Measurements from ENCODE around the gene SRCAP. TPM values are rescaled to one million over a fixed set of nuclear protein-coding genes. Genes with fewer than 3 reads are reported as not detected.

The SRCAP gene
- total RNA-seq, 2 donors from 2014 or later, result 42.8 to 79.0 TPM

- Histone ChIP-seq H3K4me3 (peak within 1 kb of the TSS; percentile 86 to 95), H3K4me1 (replicated peaks) (no peaks in the 10 kb centered on the region), H3K36me3 (no peaks in the 10 kb centered on the region), H3K27ac (peak within 1 kb of the TSS; percentile 76 to 78), H3K27me3 (replicated peaks; ENCODE audit: insufficient read depth) (no peaks in the 10 kb centered on the region), H3K9me3 (no peaks in the 10 kb centered on the region)
- WGBS, result 4% methylated on average over 43 of the region's 60 CpGs
- TF ChIP-seq CTCF (IDR thresholded peaks at IDR 0.05) (peak in 2 of 4 experiments; percentile 28 to 30), POLR2AphosphoS5 (IDR thresholded peaks at IDR 0.05) (peak; percentile 99), POLR2A (IDR thresholded peaks at IDR 0.05) (peak; percentile 67)
- intact Hi-C loops (cut with DNase I), result loop anchor here (2.0 kb wide), 1 partner anchor 13 kb away; no protein-coding TSS in a partner anchor
- DNase-seq (ENCODE audit: low spot score), result peak; percentile 100
These were observed 49.0 kb downstream of the SRCAP start, which contains the start of gene PHKG2 for GRCh38 chr16:30747799-30748633. PHKG2 (plus strand) TSS chr16:30748425; CDS start chr16:30748821, 396 bp downstream.

DNA sequence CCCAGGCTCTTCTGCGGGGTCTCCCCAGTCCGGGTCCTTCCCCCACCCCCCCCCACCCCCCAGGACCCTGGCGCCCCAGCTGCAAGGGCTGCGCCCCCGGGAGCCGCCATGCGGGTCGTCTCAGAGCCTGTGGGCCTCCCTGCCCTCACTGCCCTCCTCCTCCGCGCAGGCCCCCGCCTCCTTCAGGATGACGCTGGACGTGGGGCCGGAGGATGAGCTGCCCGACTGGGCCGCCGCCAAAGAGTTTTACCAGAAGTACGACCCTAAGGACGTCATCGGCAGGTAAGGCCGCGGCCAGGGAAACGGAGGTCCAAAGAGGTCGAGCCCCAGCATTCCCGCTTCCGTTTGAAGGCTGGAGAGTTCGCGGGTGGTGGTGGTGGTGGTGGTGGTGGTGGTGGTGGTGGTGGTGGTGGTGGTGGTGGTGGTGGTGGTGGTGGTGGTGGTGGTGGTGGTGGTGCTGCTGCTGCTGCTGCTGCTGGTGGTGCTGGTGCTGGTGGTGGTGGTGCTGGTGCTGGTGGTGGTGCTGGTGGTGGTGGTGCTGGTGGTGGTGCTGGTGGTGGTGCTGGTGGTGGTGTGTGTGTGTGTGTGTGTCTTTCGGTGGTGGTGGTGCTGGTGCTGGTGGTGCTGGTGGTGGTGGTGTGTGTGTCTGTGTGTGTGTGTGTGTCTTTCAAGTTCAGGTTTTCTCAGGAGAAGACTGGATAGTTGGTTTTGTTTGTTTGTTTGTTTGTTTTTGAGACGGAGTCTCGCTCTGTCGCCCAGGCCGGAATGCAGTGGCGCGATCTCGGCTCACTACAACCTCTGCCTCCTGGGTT is 49.9 kb downstream of the SRCAP start:
- Histone ChIP-seq H3K36me3 (no peaks in the 10 kb centered on the region), H3K4me3 (peak overlapping the region; percentile 86 to 95), H3K27ac (peak overlapping the region; percentile 76 to 78), H3K9me3 (no peaks in the 10 kb centered on the region), H3K27me3 (replicated peaks; ENCODE audit: insufficient read depth) (no peaks in the 10 kb centered on the region), H3K4me1 (replicated peaks) (no peaks in the 10 kb centered on the region)
- no peak for TF ChIP-seq POLR2A (IDR thresholded peaks at IDR 0.05)
- TF ChIP-seq CTCF (IDR thresholded peaks at IDR 0.05), result no peak
- no peak for TF ChIP-seq POLR2AphosphoS5 (IDR thresholded peaks at IDR 0.05)
- WGBS, result 17% methylated on average over 30 of the region's 36 CpGs
- intact Hi-C loops (cut with DNase I), result no loop called here
- no peak for DNase-seq (ENCODE audit: low spot score)

DNA sequence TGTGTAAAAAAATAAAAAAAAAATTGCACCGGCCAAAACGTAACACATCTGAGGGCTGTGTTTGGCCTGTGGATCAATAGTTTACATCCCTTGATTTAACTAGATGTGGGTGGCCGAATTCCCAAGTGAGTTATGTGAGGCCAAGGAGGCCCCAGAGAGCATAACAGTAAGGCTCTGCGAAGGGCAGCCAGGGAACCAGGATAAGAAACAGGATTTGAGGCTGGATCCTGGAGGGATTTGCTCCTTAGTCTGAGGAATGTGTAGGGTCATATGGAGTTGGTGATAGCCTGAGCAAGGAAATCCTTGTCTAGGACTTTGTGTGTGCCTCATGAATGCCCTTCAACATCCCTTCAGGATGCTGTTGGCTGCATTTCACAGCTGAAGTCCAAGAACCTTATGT is 51.2 kb downstream of the SRCAP start:
- H3K27me3 ChIP-seq (replicated peaks; ENCODE audit: insufficient read depth), result no peaks in the 10 kb centered on the region
- H3K4me3 ChIP-seq, result no peak overlapping the region
- no peaks in the 10 kb centered on the region for H3K9me3 ChIP-seq
- TF ChIP-seq POLR2A (IDR thresholded peaks at IDR 0.05) (no peak), CTCF (IDR thresholded peaks at IDR 0.05) (no peak), POLR2AphosphoS5 (IDR thresholded peaks at IDR 0.05) (no peak)
- no peaks in the 10 kb centered on the region for H3K36me3 ChIP-seq
- no peaks in the 10 kb centered on the region for H3K4me1 ChIP-seq (replicated peaks)
- WGBS, result 81% methylated on average over 4 of the region's 4 CpGs
- intact Hi-C loops (cut with DNase I), result no loop called here
- no peak overlapping the region for H3K27ac ChIP-seq
- DNase-seq (ENCODE audit: low spot score), result no peak

- H3K4me3 ChIP-seq, result no peak overlapping the region
- no peaks in the 10 kb centered on the region for H3K27me3 ChIP-seq (replicated peaks; ENCODE audit: insufficient read depth)
- TF ChIP-seq CTCF (IDR thresholded peaks at IDR 0.05) (no peak), POLR2AphosphoS5 (IDR thresholded peaks at IDR 0.05) (no peak), POLR2A (IDR thresholded peaks at IDR 0.05) (no peak)
- DNase-seq (ENCODE audit: low spot score), result no peak
- H3K4me1 ChIP-seq (replicated peaks), result no peaks in the 10 kb centered on the region
- intact Hi-C loops (cut with DNase I), result no loop called here
- whole genome bisulfite sequencing, result 93% methylated on average over 19 of the region's 20 CpGs
- H3K9me3 ChIP-seq, result no peaks in the 10 kb centered on the region
- H3K27ac ChIP-seq, result no peak overlapping the region
- no peaks in the 10 kb centered on the region for H3K36me3 ChIP-seq
These were observed 52.0 kb downstream of the SRCAP start for GRCh38 chr16:30750876-30751465.
